Activated naive CD4-positive, alpha-beta T cell treated with anti-CD3 and anti-CD28 coated beads, Interleukin-2, amount 10 ng/mL, durations not matched to agents 7 days and 5 days (primary cell): ENCODE data around the gene EYA2.

Experiments
- CTCF ChIA-PET: fragments of 350-600 bp; sonication (Branson Sonifier 250); formaldehyde crosslinking; loops from one replicate; lab custom pipeline; 2021; ENCODE audit warnings: antibody characterized with exemption; lab: Charles Lee
- DNase-seq: peaks from one replicate; pipeline ENCODE4 v3.0.0-alpha.2; 2020
- H3K27ac Mint-ChIP-seq: one replicate; pipeline ENCODE4 v1.8.0; 2021; ENCODE audit warnings: mild to moderate bottlenecking, moderate library complexity, mixed read lengths
- H3K27me3 Mint-ChIP-seq: one replicate; pipeline ENCODE4 v1.8.0; 2021; ENCODE audit warnings: mild to moderate bottlenecking, mixed read lengths
- H3K36me3 Mint-ChIP-seq: one replicate; pipeline ENCODE4 v1.8.0; 2021; ENCODE audit warnings: mixed read lengths
- H3K4me1 Mint-ChIP-seq: one replicate; pipeline ENCODE4 v1.8.0; 2021; ENCODE audit warnings: mixed read lengths
- H3K4me3 Mint-ChIP-seq: one replicate; pipeline ENCODE4 v1.8.0; 2021; ENCODE audit warnings: mild to moderate bottlenecking, moderate library complexity, mixed read lengths
- H3K9me3 Mint-ChIP-seq: one replicate; pipeline ENCODE4 v1.8.0; 2021; ENCODE audit warnings: mixed read lengths

EYA2 gene

DNA sequence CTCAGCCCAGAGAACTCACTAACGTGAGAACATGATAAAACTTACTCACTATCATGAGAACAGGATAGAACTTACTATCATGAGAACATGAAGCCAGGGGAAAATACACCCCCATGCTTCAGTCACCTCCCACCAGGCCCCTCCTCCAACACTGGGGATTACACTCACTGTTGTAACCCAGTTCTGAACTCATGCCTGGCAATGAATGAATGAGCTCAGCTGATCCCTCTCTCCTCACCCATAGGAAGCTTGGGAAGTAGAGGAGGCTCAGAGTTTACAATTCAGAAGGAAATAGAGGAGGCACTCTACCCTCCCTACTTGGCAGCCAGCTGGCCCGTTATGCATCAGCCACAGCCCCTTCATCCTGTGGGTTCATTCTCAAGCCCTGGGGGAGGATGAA lies 102.5 kb downstream of the EYA2 start:
- no peak overlapping the region for H3K27ac Mint-ChIP-seq
- H3K4me3 Mint-ChIP-seq = no peak overlapping the region
- no peak for DNase-seq
- H3K36me3 Mint-ChIP-seq = no peaks in the 10 kb centered on the region
- H3K9me3 Mint-ChIP-seq = no peaks in the 10 kb centered on the region
- CTCF ChIA-PET = no interaction called here
- peaks cover 57% of the 10 kb centered on the region for H3K27me3 Mint-ChIP-seq
- peaks cover 52% of the 10 kb centered on the region for H3K4me1 Mint-ChIP-seq

DNA sequence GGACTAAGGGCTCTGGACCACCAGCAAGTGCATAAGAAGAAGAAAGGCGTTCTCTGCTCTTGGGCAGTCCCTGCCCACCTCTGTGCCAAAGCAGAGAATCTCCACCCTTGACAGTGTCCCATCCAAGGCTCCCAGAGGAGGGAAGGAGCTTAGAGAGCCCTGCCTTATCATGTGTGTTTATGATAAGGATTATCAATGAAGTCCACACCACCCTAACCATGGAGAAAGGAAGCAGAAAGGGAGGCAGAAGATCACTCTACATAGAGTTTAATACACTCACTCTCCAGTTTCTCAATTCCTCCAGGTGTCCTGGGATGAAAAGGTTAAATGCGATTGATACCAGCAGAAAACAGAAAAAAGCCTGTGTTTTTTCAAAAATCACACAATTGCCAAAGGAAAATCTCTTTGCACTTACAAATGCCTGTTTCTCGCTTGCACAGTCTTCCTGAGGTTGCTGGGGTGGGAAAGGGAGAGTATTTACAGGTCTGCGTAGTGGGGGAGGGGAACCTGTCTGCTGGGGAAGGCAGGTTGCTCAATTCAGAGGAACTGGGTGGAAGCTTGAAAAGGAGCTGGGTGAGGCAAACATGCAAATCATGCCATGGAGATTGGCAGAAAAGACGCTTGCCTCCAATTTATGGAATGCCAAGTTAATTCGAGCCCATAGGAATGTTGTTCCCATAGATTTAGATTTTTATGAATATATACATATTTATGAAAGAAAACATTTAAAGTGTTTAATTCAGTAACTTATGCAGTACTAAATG lies 104.0 kb downstream of the EYA2 start:
- no peaks in the 10 kb centered on the region for H3K36me3 Mint-ChIP-seq
- H3K4me1 Mint-ChIP-seq = peaks cover 45% of the 10 kb centered on the region
- H3K4me3 Mint-ChIP-seq = no peak overlapping the region
- DNase-seq = no peak
- H3K27ac Mint-ChIP-seq = no peak overlapping the region
- no peaks in the 10 kb centered on the region for H3K9me3 Mint-ChIP-seq
- peaks cover 61% of the 10 kb centered on the region for H3K27me3 Mint-ChIP-seq
- CTCF ChIA-PET = no interaction called here

DNA sequence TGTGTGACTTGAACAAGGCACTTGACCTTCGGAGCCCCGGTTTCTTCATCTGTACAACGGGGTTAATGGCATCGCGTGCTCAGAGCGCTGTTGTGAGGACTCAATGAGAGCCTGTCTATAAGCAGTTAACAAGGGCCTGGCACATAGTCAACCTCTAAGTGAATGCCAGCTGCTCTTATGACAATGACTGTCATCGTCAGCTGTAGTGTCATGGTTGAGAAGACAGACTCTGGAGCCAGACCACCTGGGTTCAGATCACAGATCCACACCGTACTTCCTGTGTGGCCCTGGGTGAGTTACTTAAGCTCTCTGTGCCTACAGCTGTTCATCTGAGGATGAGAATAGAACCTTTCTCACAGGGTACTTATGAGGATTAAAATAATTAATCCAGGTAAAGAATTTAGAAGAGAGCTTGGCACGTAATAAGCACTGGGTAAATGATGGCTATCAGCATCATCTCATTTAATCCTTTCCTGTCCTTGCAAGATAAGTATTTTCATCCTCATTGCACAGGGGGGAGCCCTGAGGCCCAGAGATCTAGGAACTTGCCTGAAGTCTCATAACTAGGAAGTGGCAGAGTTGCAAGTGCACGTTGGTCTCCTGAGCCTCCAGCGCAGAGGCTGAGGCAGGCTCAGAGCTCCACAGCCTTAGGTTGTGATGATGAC lies 105.3 kb downstream of the EYA2 start:
- H3K4me3 Mint-ChIP-seq = no peak overlapping the region
- H3K36me3 Mint-ChIP-seq = peaks cover 3% of the 10 kb centered on the region
- H3K27me3 Mint-ChIP-seq = peaks cover 71% of the 10 kb centered on the region
- H3K4me1 Mint-ChIP-seq = peaks cover 36% of the 10 kb centered on the region
- no peak overlapping the region for H3K27ac Mint-ChIP-seq
- DNase-seq = no peak
- H3K9me3 Mint-ChIP-seq = peaks cover 8% of the 10 kb centered on the region
- CTCF ChIA-PET = no interaction called here

DNA sequence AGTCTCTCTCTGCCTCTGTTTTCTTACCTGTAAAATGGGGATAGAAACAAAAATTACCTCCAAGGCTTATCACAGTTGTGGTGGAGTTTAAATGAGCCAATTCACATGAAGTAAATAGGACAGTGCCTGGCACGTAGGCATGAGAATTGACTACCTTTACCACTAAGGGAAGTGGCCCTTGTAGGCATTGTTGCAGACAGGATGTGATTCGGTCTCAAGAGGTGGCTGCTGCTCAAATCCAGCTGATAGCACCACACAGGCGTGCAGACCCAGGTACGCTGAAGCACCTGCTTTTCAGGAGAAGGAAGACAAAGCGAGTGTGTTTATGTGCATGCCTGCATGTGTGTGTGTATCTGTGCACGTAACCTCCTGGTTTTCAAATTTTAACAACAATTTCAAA lies 108.6 kb downstream of the EYA2 start:
- peak; percentile 35 for DNase-seq
- H3K9me3 Mint-ChIP-seq = peaks cover 8% of the 10 kb centered on the region
- H3K27ac Mint-ChIP-seq = no peak overlapping the region
- peaks cover 80% of the 10 kb centered on the region for H3K27me3 Mint-ChIP-seq
- H3K36me3 Mint-ChIP-seq = peaks cover 3% of the 10 kb centered on the region
- H3K4me1 Mint-ChIP-seq = peaks cover 17% of the 10 kb centered on the region
- CTCF ChIA-PET = no interaction called here
- no peak overlapping the region for H3K4me3 Mint-ChIP-seq

GRCh38 chr20:47004179-47004578 lies 109.5 kb downstream of the EYA2 start:
- Mint-ChIP-seq H3K27ac (no peak overlapping the region), H3K4me3 (no peak overlapping the region), H3K36me3 (peaks cover 3% of the 10 kb centered on the region), H3K4me1 (peaks cover 10% of the 10 kb centered on the region), H3K27me3 (peaks cover 73% of the 10 kb centered on the region), H3K9me3 (peaks cover 8% of the 10 kb centered on the region)
- CTCF ChIA-PET = no interaction called here
- DNase-seq = no peak

- no peak for DNase-seq
- Mint-ChIP-seq H3K4me1 (peaks cover 18% of the 10 kb centered on the region), H3K36me3 (peaks cover 3% of the 10 kb centered on the region), H3K27ac (no peak overlapping the region), H3K27me3 (peaks cover 60% of the 10 kb centered on the region), H3K4me3 (no peak overlapping the region), H3K9me3 (peaks cover 8% of the 10 kb centered on the region)
- CTCF ChIA-PET = no interaction called here
These were observed 113.4 kb downstream of the EYA2 start for GRCh38 chr20:47007826-47008655.

- peaks cover 61% of the 10 kb centered on the region for H3K27me3 Mint-ChIP-seq
- peaks cover 7% of the 10 kb centered on the region for H3K9me3 Mint-ChIP-seq
- peaks cover 1% of the 10 kb centered on the region for H3K36me3 Mint-ChIP-seq
- peaks cover 14% of the 10 kb centered on the region for H3K4me1 Mint-ChIP-seq
- CTCF ChIA-PET = no interaction called here
- no peak overlapping the region for H3K4me3 Mint-ChIP-seq
- no peak for DNase-seq
- H3K27ac Mint-ChIP-seq = no peak overlapping the region
These were observed 114.3 kb downstream of the EYA2 start for GRCh38 chr20:47008842-47009518.

DNA sequence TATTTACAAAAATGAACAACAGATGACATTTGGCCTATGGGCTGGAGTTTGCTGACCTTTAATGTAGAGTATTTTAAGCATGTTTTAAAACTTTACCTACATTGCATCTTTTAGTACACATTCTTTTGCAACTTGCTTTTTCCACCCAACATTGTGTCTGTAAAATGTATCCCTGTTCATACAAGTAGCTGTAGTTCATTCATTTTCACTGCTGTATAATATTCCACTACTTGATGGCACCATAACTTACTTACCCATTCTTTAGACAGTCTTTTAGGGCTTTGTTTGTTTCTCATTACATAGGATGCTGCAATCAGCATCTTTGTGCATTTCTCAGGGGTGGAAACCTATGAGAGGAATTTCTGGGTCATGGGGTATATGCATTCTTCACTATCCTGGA lies 115.1 kb downstream of the EYA2 start:
- Mint-ChIP-seq H3K36me3 (no peaks in the 10 kb centered on the region), H3K4me1 (peaks cover 14% of the 10 kb centered on the region), H3K4me3 (no peak overlapping the region), H3K27ac (no peak overlapping the region), H3K27me3 (peaks cover 57% of the 10 kb centered on the region), H3K9me3 (peaks cover 1% of the 10 kb centered on the region)
- no peak for DNase-seq
- CTCF ChIA-PET = no interaction called here

GRCh38 chr20:47011984-47012383 lies 117.3 kb downstream of the EYA2 start:
- H3K36me3 Mint-ChIP-seq = no peaks in the 10 kb centered on the region
- peaks cover 47% of the 10 kb centered on the region for H3K27me3 Mint-ChIP-seq
- H3K4me3 Mint-ChIP-seq = no peak overlapping the region
- peaks cover 14% of the 10 kb centered on the region for H3K4me1 Mint-ChIP-seq
- H3K27ac Mint-ChIP-seq = no peak overlapping the region
- no peak for DNase-seq
- CTCF ChIA-PET = no interaction called here
- no peaks in the 10 kb centered on the region for H3K9me3 Mint-ChIP-seq

DNA sequence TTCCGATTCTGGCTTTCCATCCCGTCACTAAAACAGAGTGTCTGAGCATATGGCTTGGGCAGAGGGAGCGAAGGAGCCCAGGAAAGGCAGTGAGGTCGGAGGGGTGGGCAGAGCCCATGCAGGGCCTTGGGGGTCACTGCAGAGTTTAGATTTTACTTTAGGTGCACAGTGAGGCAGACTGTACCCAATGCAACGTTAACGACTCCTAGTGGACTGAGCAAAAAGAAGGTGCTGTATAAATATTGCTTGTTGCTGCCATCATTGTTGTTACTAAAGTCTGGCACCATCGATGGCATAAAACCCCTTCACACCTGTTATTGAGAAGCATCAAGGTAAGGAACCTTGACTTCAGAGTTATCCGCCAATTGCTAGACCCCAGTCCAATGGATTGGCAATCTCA lies 119.0 kb downstream of the EYA2 start:
- CTCF ChIA-PET = no interaction called here
- no peak overlapping the region for H3K4me3 Mint-ChIP-seq
- peaks cover 39% of the 10 kb centered on the region for H3K27me3 Mint-ChIP-seq
- no peaks in the 10 kb centered on the region for H3K9me3 Mint-ChIP-seq
- H3K27ac Mint-ChIP-seq = no peak overlapping the region
- no peaks in the 10 kb centered on the region for H3K36me3 Mint-ChIP-seq
- DNase-seq = no peak
- peaks cover 14% of the 10 kb centered on the region for H3K4me1 Mint-ChIP-seq

GRCh38 chr20:47016068-47016664 lies 121.5 kb downstream of the EYA2 start:
- Mint-ChIP-seq H3K27me3 (peaks cover 38% of the 10 kb centered on the region), H3K27ac (no peak overlapping the region), H3K4me3 (no peak overlapping the region), H3K4me1 (peaks cover 17% of the 10 kb centered on the region), H3K9me3 (no peaks in the 10 kb centered on the region), H3K36me3 (no peaks in the 10 kb centered on the region)
- no peak for DNase-seq
- CTCF ChIA-PET = interaction anchor here (1.4 kb wide), 1 partner anchor 263 kb away, joined by 3 read pairs; no protein-coding TSS in a partner anchor

- Mint-ChIP-seq H3K9me3 (no peaks in the 10 kb centered on the region), H3K4me3 (no peak overlapping the region), H3K27ac (no peak overlapping the region), H3K27me3 (peaks cover 25% of the 10 kb centered on the region), H3K36me3 (no peaks in the 10 kb centered on the region), H3K4me1 (peaks cover 3% of the 10 kb centered on the region)
- DNase-seq = no peak
- CTCF ChIA-PET = no interaction called here
These were observed 123.7 kb downstream of the EYA2 start for GRCh38 chr20:47018381-47018780.

DNA sequence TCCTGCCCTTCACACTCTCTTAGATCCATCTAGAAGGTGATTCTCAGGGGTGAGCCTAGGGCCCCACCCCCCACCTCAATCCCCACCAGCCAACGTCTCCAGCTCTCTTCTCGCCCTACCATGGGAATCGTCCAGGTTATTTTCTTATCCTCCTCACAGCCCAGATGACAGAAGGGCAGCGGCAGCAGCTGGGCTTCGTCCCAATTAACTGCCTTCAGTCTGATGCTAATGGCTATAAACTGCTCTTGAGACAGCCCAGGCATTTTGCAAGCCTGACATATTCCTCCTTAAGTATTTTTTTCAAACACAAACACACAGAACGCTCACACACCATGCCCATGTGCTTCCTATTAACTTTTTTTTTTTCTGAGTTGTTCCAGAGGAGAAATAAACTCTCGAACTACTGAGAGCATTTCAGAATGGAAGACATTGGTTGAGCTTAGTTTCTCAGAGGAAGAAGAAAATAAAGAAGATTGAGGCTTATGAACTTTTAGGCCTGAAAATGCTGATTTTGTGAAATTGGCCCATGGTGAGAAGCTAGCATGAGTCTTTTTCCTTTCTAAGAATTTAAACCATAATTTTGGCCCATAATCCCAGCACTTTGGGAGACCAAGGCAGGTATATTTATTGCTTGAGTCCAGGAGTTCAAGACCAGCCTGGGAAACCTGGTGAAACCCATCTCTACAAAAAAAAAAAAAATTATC lies 124.6 kb downstream of the EYA2 start:
- no peaks in the 10 kb centered on the region for H3K9me3 Mint-ChIP-seq
- DNase-seq = no peak
- no peak overlapping the region for H3K4me3 Mint-ChIP-seq
- H3K27ac Mint-ChIP-seq = no peak overlapping the region
- no peaks in the 10 kb centered on the region for H3K36me3 Mint-ChIP-seq
- peaks cover 26% of the 10 kb centered on the region for H3K27me3 Mint-ChIP-seq
- H3K4me1 Mint-ChIP-seq = peaks cover 3% of the 10 kb centered on the region
- CTCF ChIA-PET = interaction anchor here (1.2 to 1.7 kb wide), 3 partner anchors 251 to 261 kb away, joined by 3 to 6 read pairs (median 5); no protein-coding TSS in a partner anchor
